ENCODE measurements around the gene TMEM215. TPM values are rescaled to one million over a fixed set of nuclear protein-coding genes. Genes with fewer than 3 reads are reported as not detected.

TMEM215 gene
- polyA plus RNA-seq, 1 donor (not counting 4 experiments of a cell fraction or from before 2014, with no cell fraction given): not detected

DNA sequence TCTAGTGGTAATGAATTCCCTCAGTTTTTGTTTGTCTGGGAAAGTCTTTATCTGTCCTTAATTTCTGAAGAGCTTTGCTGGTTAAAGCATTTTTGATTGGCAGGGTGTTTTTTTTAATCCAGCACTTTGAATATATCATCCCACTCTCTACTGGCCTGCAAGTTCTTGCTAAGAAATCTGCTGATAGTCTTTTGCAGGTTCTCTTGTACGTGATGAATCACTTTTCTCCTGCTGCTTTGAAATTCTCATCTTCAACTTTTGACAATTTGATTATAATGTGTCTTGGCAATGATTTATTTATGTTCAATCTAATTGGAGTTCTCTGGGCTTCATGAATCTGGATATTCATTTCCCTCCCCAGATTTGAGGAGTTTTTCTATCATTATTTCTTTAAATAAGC, 8.1 kb upstream of the TMEM215 start:
- dilution Hi-C loops (cut with MboI; ENCODE audit: extremely low pct_ligation_motif_present, low sequenced_read_pairs): no loop called here
- Histone ChIP-seq H3K9me3 (ENCODE audit: control insufficient read depth, low read depth, low read length) (no peaks in the 10 kb centered on the region), H3K4me3 (ENCODE audit: control insufficient read depth in 2 of 3, extremely low read depth in 1 of 3, insufficient read depth in 2 of 3, low read depth in 1 of 3, low read length in 3 of 3) (no peak overlapping the region), H3K9me1 (ENCODE audit: control insufficient read depth, extremely low read depth, insufficient read depth, low read length) (no peaks in the 10 kb centered on the region), H3K27me3 (ENCODE audit: control insufficient read depth, extremely low read depth, insufficient read depth, low read length) (peaks cover 5% of the 10 kb centered on the region), H3K79me2 (ENCODE audit: control insufficient read depth, insufficient read depth, low read length) (no peaks in the 10 kb centered on the region), H3K36me3 (ENCODE audit: control insufficient read depth in 2 of 2, extremely low read depth in 1 of 2, insufficient read depth in 2 of 2, low read length in 2 of 2) (no peaks in the 10 kb centered on the region), H2AFZ (ENCODE audit: control insufficient read depth, low read length) (no peak overlapping the region), H3K27ac (ENCODE audit: control insufficient read depth, insufficient read depth, low read length) (no peak overlapping the region), H3K4me1 (ENCODE audit: control insufficient read depth, extremely low read depth, insufficient read depth, low read length) (no peaks in the 10 kb centered on the region), H4K20me1 (ENCODE audit: control insufficient read depth, extremely low read depth, insufficient read depth, low read length) (no peaks in the 10 kb centered on the region), H3K4me2 (ENCODE audit: control insufficient read depth, extremely low read depth, insufficient read depth, low read depth, low read length) (no peak overlapping the region), H3K9ac (ENCODE audit: control insufficient read depth, extremely low read depth, insufficient read depth, low read length) (no peak overlapping the region)
- TF ChIP-seq, protein P1, sequence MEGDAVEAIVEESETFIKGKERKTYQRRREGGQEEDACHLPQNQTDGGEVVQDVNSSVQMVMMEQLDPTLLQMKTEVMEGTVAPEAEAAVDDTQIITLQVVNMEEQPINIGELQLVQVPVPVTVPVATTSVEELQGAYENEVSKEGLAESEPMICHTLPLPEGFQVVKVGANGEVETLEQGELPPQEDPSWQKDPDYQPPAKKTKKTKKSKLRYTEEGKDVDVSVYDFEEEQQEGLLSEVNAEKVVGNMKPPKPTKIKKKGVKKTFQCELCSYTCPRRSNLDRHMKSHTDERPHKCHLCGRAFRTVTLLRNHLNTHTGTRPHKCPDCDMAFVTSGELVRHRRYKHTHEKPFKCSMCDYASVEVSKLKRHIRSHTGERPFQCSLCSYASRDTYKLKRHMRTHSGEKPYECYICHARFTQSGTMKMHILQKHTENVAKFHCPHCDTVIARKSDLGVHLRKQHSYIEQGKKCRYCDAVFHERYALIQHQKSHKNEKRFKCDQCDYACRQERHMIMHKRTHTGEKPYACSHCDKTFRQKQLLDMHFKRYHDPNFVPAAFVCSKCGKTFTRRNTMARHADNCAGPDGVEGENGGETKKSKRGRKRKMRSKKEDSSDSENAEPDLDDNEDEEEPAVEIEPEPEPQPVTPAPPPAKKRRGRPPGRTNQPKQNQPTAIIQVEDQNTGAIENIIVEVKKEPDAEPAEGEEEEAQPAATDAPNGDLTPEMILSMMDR (optimal IDR thresholded peaks at IDR 0.05 in 1 of 3, IDR thresholded peaks at IDR 0.05 in 1 of 3, conservative IDR thresholded peaks at IDR 0.05 in 1 of 3; ENCODE audit: extremely low read depth in 1 of 3, insufficient read depth in 2 of 3, low read length in 3 of 3): no peak
- no peak for TF ChIP-seq EZH2 (IDR thresholded peaks at IDR 0.05; ENCODE audit: low read length)
- FAIRE-seq: no peak
- no peak for DNase-seq (ENCODE audit: low read depth, low spot score)

DNA sequence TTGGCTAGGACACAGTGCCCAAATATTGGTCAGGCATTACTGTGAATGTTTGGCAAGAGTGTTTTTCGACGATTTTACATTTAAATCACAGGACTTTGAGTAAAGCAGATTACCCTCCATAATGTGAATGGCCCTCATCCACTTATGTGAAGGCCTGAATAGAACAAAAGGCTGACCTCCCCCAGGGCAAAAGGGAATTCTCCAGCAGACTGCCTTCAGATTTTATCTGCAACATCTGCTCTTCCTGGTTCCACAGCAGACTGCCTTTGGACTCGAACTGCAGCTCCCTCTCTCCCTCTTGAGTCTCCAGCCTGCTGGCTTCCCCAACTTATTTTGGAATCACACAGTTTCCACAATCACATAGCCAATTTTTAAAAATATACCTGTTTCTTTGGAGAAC, 7.1 kb upstream of the TMEM215 start:
- peaks cover 5% of the 10 kb centered on the region for H3K27me3 ChIP-seq (ENCODE audit: control insufficient read depth, extremely low read depth, insufficient read depth, low read length)
- H3K36me3 ChIP-seq (ENCODE audit: control insufficient read depth in 2 of 2, extremely low read depth in 1 of 2, insufficient read depth in 2 of 2, low read length in 2 of 2): no peaks in the 10 kb centered on the region
- no peak overlapping the region for H3K4me2 ChIP-seq (ENCODE audit: control insufficient read depth, extremely low read depth, insufficient read depth, low read depth, low read length)
- H3K9ac ChIP-seq (ENCODE audit: control insufficient read depth, extremely low read depth, insufficient read depth, low read length): no peak overlapping the region
- no peaks in the 10 kb centered on the region for H3K9me1 ChIP-seq (ENCODE audit: control insufficient read depth, extremely low read depth, insufficient read depth, low read length)
- no peak overlapping the region for H3K4me3 ChIP-seq (ENCODE audit: control insufficient read depth in 2 of 3, extremely low read depth in 1 of 3, insufficient read depth in 2 of 3, low read depth in 1 of 3, low read length in 3 of 3)
- H3K79me2 ChIP-seq (ENCODE audit: control insufficient read depth, insufficient read depth, low read length): no peaks in the 10 kb centered on the region
- H4K20me1 ChIP-seq (ENCODE audit: control insufficient read depth, extremely low read depth, insufficient read depth, low read length): no peaks in the 10 kb centered on the region
- H3K27ac ChIP-seq (ENCODE audit: control insufficient read depth, insufficient read depth, low read length): no peak overlapping the region
- H3K4me1 ChIP-seq (ENCODE audit: control insufficient read depth, extremely low read depth, insufficient read depth, low read length): no peaks in the 10 kb centered on the region
- DNase-seq (ENCODE audit: low read depth, low spot score) (no peak), FAIRE-seq (no peak)
- dilution Hi-C loops (cut with MboI; ENCODE audit: extremely low pct_ligation_motif_present, low sequenced_read_pairs): no loop called here
- H3K9me3 ChIP-seq (ENCODE audit: control insufficient read depth, low read depth, low read length): no peaks in the 10 kb centered on the region
- no peak overlapping the region for H2AFZ ChIP-seq (ENCODE audit: control insufficient read depth, low read length)
- no peak for TF ChIP-seq EZH2 (IDR thresholded peaks at IDR 0.05; ENCODE audit: low read length)
- TF ChIP-seq, protein P1 (optimal IDR thresholded peaks at IDR 0.05 in 1 of 3, IDR thresholded peaks at IDR 0.05 in 1 of 3, conservative IDR thresholded peaks at IDR 0.05 in 1 of 3; ENCODE audit: extremely low read depth in 1 of 3, insufficient read depth in 2 of 3, low read length in 3 of 3): no peak
